Medulla oblongata (tissue), 1 donor: ENCODE data around the gene SCFD2.
"Not testable (repeated sequence)": the region's sequence is repeated elsewhere in the genome, so short reads cannot be mapped to it uniquely, and the experiment has no call there.

Experiments used
- DNase-seq: peaks from one replicate; pipeline ENCODE4 v3.0.0-alpha.2; 2015; ENCODE audit errors: extremely low spot score

Gene SCFD2

GRCh38 chr4:53238352-53238751 is 127.5 kb downstream of the SCFD2 start:
- DNase-seq, result not testable (repeated sequence)

GRCh38 chr4:53237811-53238210 is 128.1 kb downstream of the SCFD2 start:
- not testable (repeated sequence) for DNase-seq

GRCh38 chr4:53236624-53237023 is 129.2 kb downstream of the SCFD2 start:
- DNase-seq, result not testable (repeated sequence)

GRCh38 chr4:53235547-53235946 is 130.3 kb downstream of the SCFD2 start:
- DNase-seq, result no peak

GRCh38 chr4:53234669-53235068 is 131.2 kb downstream of the SCFD2 start:
- no peak for DNase-seq

GRCh38 chr4:53234111-53234510 is 131.8 kb downstream of the SCFD2 start:
- no peak for DNase-seq

- no peak for DNase-seq
These were observed 132.6 kb downstream of the SCFD2 start for GRCh38 chr4:53233114-53233795.

- no peak for DNase-seq
These were observed 133.5 kb downstream of the SCFD2 start for GRCh38 chr4:53232371-53232770.

GRCh38 chr4:53228036-53228435 is 137.8 kb downstream of the SCFD2 start:
- DNase-seq, result no peak

GRCh38 chr4:53227451-53227850 is 138.4 kb downstream of the SCFD2 start:
- DNase-seq, result no peak

GRCh38 chr4:53221832-53222480 is 143.9 kb downstream of the SCFD2 start:
- DNase-seq, result no peak

- DNase-seq, result not testable (repeated sequence)
These were observed 146.7 kb downstream of the SCFD2 start for GRCh38 chr4:53219148-53219547.

GRCh38 chr4:53208753-53209152 is 157.1 kb downstream of the SCFD2 start:
- DNase-seq, result no peak

- DNase-seq, result no peak
These were observed 159.9 kb downstream of the SCFD2 start for GRCh38 chr4:53205970-53206369.

GRCh38 chr4:53199356-53199755 is 166.5 kb downstream of the SCFD2 start:
- DNase-seq, result no peak

GRCh38 chr4:53197772-53198142 is 168.1 kb downstream of the SCFD2 start:
- DNase-seq, result no peak

- peak; percentile 92 for DNase-seq
These were observed 168.7 kb downstream of the SCFD2 start for GRCh38 chr4:53196882-53197771.

- peak; percentile 25 for DNase-seq
These were observed 169.8 kb downstream of the SCFD2 start for GRCh38 chr4:53195815-53196661.

- DNase-seq, result no peak
These were observed 171.1 kb downstream of the SCFD2 start for GRCh38 chr4:53194727-53195126.

GRCh38 chr4:53193111-53193510 is 172.8 kb downstream of the SCFD2 start:
- DNase-seq, result no peak

- no peak for DNase-seq
These were observed 173.4 kb downstream of the SCFD2 start for GRCh38 chr4:53192496-53192895.

GRCh38 chr4:53191997-53192396 is 173.9 kb downstream of the SCFD2 start:
- DNase-seq, result no peak
